Psoas muscle (tissue), 8 donors: ENCODE data around the gene FGD4. TPM values are rescaled to one million over a fixed set of nuclear protein-coding genes. Genes with fewer than 3 reads are reported as not detected.

Experiments
- ATAC-seq, 4 donors: fragments of 200-7000 bp; cut with Tn5 transposase; one replicate each; pipeline ENCODE4 v1.9.1; 2020; ENCODE audit warnings: moderate library complexity in 3 of 4, mild to moderate bottlenecking in 2 of 4
- DNase-seq, 2 donors: peaks; one replicate each; pipeline ENCODE4 v3.0.0-alpha.2; 2020
- H3K27ac ChIP-seq: fragments of 200-600 bp; one replicate; pipeline ENCODE4 v1.8.0; 2022
- H3K27me3 ChIP-seq, 3 donors: fragments of 200-600 bp in 1 of 3; one replicate each; pipeline versions ENCODE4 v1.6.1 to v1.8.0; 2013 to 2022; ENCODE audit warnings: low read length in 2 of 3, mild to moderate bottlenecking in 2 of 3, moderate library complexity in 1 of 3; ENCODE audit not compliant: insufficient read depth in 3 of 3
- H3K36me3 ChIP-seq, 2 donors: fragments of 200-600 bp in 1 of 2; one replicate each; pipeline versions ENCODE4 v1.6.1 to v1.8.0; 2013 to 2022; ENCODE audit warnings: low read depth in 1 of 2, mild to moderate bottlenecking in 1 of 2, moderate library complexity in 1 of 2; ENCODE audit not compliant: insufficient read depth in 1 of 2
- H3K4me1 ChIP-seq: fragments of 200-600 bp; one replicate; pipeline ENCODE4 v1.8.0; 2022
- H3K4me3 ChIP-seq: fragments of 200-600 bp; one replicate; pipeline ENCODE4 v1.8.0; 2022; ENCODE audit warnings: mild to moderate bottlenecking
- H3K9me3 ChIP-seq: fragments of 200-600 bp; one replicate; pipeline ENCODE4 v1.8.0; 2022
- WGBS, 3 donors: extraction: QIAGEN DNeasy Blood & Tissue Kit; methylation state at CpG; one replicate each; pipeline versions ENCODE4 v1.1.6 to v1.1.7; 2013; 5-methylcytosine and 5-hydroxymethylcytosine counted together
- intact Hi-C, 2 donors: fragments of 100-400 bp; cut with DNase I; formaldehyde crosslinking; loops; one replicate each; pipeline versions ENCODE4 v1.11.0 to v1.14.2; 2022
- polyA plus RNA-seq, 3 donors: library from polyadenylated mRNA; stranded (reverse); fragments of 200-250 nt; gene quantifications; one replicate each; pipeline ENCODE4 v1.2.3, GENCODE V29; 2013
- total RNA-seq, 4 donors: library from RNA; stranded (reverse); fragmentation: NEBNext Ultra II Directional in 2 of 4; extraction: Animal tissue kit (Norgen Biotek cat#: 25700) in 2 of 4; gene quantifications; one replicate each; pipeline versions ENCODE4 v1.2.1 to v1.2.4, GENCODE V29; 2021 to 2023
- TF ChIP-seq, protein P1 (sequence below): fragments of 200-600 bp; IDR thresholded peaks from one replicate; pipeline ENCODE4 v1.8.0; 2022; ENCODE audit warnings: antibody characterized with exemption
- donor health status: healthy with polysubstance abuse.
- donor health status: DM: no; HTN: no; CAD: no; lungs with moderate emphysema.
- donor health status: Bipolar disorder and iron deficiency.
- donor health status: healthy.
- donor health status: DM: yes; HTN: yes; CAD: no.
- donor health status: DM: no; HTN: no; CAD: no.
- donor health status: DM: no; HTN: no; CAD: no.
- donor health status: DM: yes; HTN: yes; CAD: no.

The FGD4 gene
- total and polyA plus RNA-seq, 7 donors, result 1.1 to 20.8 (median 14.9) TPM

DNA sequence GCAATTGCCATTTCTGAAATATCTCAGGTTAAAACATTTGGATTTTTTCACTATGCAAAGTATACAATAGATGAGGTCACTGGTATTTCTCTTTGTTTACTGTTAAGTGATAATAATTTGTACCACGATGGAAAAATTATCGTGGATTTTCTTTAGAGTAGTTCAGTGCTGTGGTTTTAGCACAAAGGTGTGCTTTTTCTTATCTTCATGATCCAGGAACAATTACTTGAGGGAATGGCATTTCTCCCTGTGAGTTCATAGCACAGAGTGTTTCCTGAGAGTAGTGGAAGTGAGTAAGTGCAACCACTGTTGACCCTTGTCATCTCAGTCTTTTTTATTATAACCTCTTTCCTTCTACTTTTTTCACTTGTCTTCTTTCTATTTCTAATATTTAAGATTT is 86.8 kb downstream of the FGD4 start:
- Histone ChIP-seq H3K9me3 (no peaks in the 10 kb centered on the region), H3K4me3 (peak overlapping the region; percentile 24), H3K27ac (peak overlapping the region; percentile 63), H3K4me1 (peaks cover 51% of the 10 kb centered on the region), H3K27me3 (no peaks in the 10 kb centered on the region), H3K36me3 (no peaks in the 10 kb centered on the region)
- TF ChIP-seq, protein P1, sequence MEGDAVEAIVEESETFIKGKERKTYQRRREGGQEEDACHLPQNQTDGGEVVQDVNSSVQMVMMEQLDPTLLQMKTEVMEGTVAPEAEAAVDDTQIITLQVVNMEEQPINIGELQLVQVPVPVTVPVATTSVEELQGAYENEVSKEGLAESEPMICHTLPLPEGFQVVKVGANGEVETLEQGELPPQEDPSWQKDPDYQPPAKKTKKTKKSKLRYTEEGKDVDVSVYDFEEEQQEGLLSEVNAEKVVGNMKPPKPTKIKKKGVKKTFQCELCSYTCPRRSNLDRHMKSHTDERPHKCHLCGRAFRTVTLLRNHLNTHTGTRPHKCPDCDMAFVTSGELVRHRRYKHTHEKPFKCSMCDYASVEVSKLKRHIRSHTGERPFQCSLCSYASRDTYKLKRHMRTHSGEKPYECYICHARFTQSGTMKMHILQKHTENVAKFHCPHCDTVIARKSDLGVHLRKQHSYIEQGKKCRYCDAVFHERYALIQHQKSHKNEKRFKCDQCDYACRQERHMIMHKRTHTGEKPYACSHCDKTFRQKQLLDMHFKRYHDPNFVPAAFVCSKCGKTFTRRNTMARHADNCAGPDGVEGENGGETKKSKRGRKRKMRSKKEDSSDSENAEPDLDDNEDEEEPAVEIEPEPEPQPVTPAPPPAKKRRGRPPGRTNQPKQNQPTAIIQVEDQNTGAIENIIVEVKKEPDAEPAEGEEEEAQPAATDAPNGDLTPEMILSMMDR, result no peak
- no peak for ATAC-seq
- intact Hi-C loops, result no loop called here
- 61 to 69% (median 66%) methylated on average over 2 of the region's 2 CpGs for WGBS, 3 donors
- no peak for DNase-seq

DNA sequence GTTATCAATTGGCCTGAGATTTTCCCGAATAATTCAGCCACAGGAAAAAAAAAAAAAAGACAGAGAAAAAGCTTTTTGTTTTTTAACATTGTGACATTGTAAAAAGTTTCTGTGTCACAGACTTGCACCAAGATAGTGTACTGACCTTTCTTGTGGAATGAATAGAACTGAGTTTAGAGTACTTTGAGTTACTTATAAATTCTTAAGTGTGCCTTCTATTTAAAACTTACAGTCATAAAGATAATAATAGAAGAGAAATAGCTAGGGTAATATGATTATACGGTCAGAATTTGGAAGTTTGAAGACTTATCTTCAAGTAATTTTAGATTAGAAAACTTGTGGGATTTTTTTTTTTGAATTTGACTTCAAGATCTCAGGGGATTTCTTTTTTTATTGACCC is 88.8 kb downstream of the FGD4 start:
- peak in 2 of 4 donors; percentile 57 to 69 for ATAC-seq
- Histone ChIP-seq H3K9me3 (no peaks in the 10 kb centered on the region), H3K4me1 (peaks cover 39% of the 10 kb centered on the region), H3K36me3 (no peaks in the 10 kb centered on the region), H3K27me3 (no peaks in the 10 kb centered on the region), H3K27ac (peak overlapping the region; percentile 31), H3K4me3 (no peak overlapping the region)
- no peak for DNase-seq
- WGBS, 3 donors, result 35 to 57% (median 40%) methylated on average over 2 of the region's 2 CpGs
- intact Hi-C loops, result no loop called here
- TF ChIP-seq, protein P1, result no peak

DNA sequence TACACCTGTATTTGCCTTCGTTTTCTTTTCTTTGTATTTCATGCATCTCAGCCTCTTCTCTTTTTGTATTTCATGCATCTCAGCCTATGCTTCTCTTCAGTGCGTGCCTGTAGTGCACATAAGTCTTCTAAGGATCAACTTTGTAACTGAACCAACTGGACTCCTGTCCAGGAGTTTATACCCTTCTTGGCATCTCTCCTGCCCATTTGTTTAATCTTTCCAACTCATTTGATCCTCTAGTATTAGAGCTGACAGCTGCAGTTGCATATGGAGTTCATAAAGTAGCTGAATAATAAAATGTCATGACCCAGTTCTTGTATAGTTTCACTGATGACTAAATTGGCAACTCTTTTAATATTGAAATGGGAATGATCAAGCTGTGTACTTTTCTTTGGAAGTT is 89.7 kb downstream of the FGD4 start:
- no peaks in the 10 kb centered on the region for H3K36me3 ChIP-seq
- peak in 3 of 4 donors; percentile 38 to 72 (median 45) for ATAC-seq
- intact Hi-C loops, result no loop called here
- no peak for DNase-seq
- H3K27ac ChIP-seq, result peak overlapping the region; percentile 31
- no peak overlapping the region for H3K4me3 ChIP-seq
- 31 to 39% (median 38%) methylated on average over 2 of the region's 2 CpGs for WGBS, 3 donors
- peaks cover 30% of the 10 kb centered on the region for H3K4me1 ChIP-seq
- no peaks in the 10 kb centered on the region for H3K9me3 ChIP-seq
- TF ChIP-seq, protein P1, result no peak
- no peaks in the 10 kb centered on the region for H3K27me3 ChIP-seq

DNA sequence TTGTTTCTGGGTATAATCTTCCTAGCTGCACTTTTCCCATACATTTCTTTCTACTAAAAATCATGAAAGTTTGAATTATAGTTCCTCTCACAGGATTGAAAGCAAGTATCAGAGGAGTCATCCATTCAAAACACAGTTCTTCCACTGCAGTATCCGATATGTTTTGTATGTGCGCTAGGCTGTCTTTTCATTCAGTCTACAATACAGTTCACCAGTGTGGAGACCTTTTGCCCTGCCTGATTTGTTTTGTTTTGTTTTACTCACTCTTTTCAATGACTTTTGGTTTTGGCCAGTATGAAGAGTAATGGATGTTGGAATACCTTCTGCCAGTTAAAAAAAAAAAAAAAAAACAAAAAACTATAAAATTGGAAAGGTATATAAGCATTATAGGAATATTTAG is 91.4 kb downstream of the FGD4 start:
- peak overlapping the region; percentile 13 for H3K27ac ChIP-seq
- TF ChIP-seq, protein P1, result no peak
- no peak overlapping the region for H3K4me3 ChIP-seq
- no peaks in the 10 kb centered on the region for H3K36me3 ChIP-seq
- no peaks in the 10 kb centered on the region for H3K9me3 ChIP-seq
- WGBS, 3 donors, result 88 to 97% (median 93%) methylated on average over 2 of the region's 2 CpGs
- H3K4me1 ChIP-seq, result peaks cover 28% of the 10 kb centered on the region
- no peaks in the 10 kb centered on the region for H3K27me3 ChIP-seq
- no peak for ATAC-seq
- DNase-seq, result no peak
- intact Hi-C loops, result no loop called here

DNA sequence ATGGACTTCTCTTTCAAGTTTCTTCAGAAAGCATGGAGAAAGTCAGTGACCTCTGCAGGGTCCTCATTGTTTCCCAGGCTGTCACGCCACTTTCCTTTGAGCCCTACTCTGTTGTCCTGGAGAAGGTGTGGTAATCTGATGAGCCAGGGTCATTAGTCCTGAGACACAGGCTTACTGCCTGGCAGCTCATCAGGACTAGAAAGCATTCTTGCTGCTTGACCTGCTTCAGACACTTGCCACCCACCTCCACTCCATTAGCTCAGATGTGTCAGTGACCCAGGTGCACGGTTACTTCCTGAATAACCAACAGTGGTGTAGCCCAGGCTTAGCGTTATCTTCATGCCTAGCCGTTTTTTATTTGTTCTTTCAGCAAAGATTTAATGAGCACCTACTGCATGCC is 93.9 kb downstream of the FGD4 start:
- intact Hi-C loops, result no loop called here
- Histone ChIP-seq H3K4me1 (peaks cover 31% of the 10 kb centered on the region), H3K36me3 (no peaks in the 10 kb centered on the region), H3K4me3 (no peak overlapping the region), H3K9me3 (no peaks in the 10 kb centered on the region), H3K27me3 (no peaks in the 10 kb centered on the region), H3K27ac (peak overlapping the region; percentile 11)
- WGBS, 3 donors, result 37 to 70% (median 43%) methylated on average over 4 of the region's 4 CpGs
- ATAC-seq (peak in 1 of 4 donors; percentile 14), DNase-seq (no peak)
- TF ChIP-seq, protein P1, result no peak
